Breast epithelium (tissue), 4 donors: Measurements from ENCODE around the gene RGPD3. TPM values are rescaled to one million over a fixed set of nuclear protein-coding genes. Genes with fewer than 3 reads are reported as not detected.

Source experiments
- DNase-seq, 2 donors: peaks; one replicate each; pipeline ENCODE4 v3.0.0-alpha.2; 2019; ENCODE audit warnings: low spot score in 2 of 2
- H3K27ac ChIP-seq, 2 donors: fragments of 200-600 bp; sonication (generic) in 1 of 2; one replicate each; pipeline ENCODE4 v1.5.1; 2016 to 2019; ENCODE audit warnings: mild to moderate bottlenecking in 1 of 2
- H3K27me3 ChIP-seq, 2 donors: fragments of 200-600 bp; sonication (generic) in 1 of 2; one replicate each; pipeline versions ENCODE4 v1.5.1 to v1.6.0; 2017 to 2019; ENCODE audit warnings: control low read depth in 1 of 2, mild to moderate bottlenecking in 1 of 2
- H3K36me3 ChIP-seq: fragments of 200-600 bp; one replicate; pipeline ENCODE4 v1.5.1; 2019
- H3K4me1 ChIP-seq, 2 donors: fragments of 200-600 bp; sonication (generic); one replicate each; pipeline ENCODE4 v1.5.1; 2016 to 2019; ENCODE audit warnings: control low read depth in 1 of 2
- H3K4me3 ChIP-seq, 3 donors: fragments of 200-600 bp; sonication (generic); 1 replicate in 2 of 3; 2 replicates in 1 of 3; pipeline ENCODE4 v1.5.1; 2016 to 2019; ENCODE audit warnings: mild to moderate bottlenecking in 3 of 3, moderate library complexity in 2 of 3
- H3K9me3 ChIP-seq, 2 donors: fragments of 200-600 bp; sonication (generic) in 1 of 2; one replicate each; pipeline ENCODE4 v1.5.1; 2016 to 2019; ENCODE audit warnings: control low read depth in 1 of 2
- POLR2A ChIP-seq: fragments of 450-650 bp; IDR thresholded peaks from one replicate; pipeline ENCODE4 v1.6.1; 2016; ENCODE audit warnings: antibody characterized with exemption, mild to moderate bottlenecking, moderate library complexity
- POLR2AphosphoS5 ChIP-seq, 3 donors: sonication (generic); formaldehyde crosslinking; IDR thresholded peaks; one replicate each; pipeline ENCODE4 v1.6.1; 2017; ENCODE audit warnings: antibody characterized with exemption in 3 of 3
- intact Hi-C: fragments of 100-400 bp; cut with DNase I; formaldehyde crosslinking; loops from one replicate; pipeline ENCODE4 v1.15.1; 2023; ENCODE audit warnings: low total_unique reads
- total RNA-seq, 3 donors: library from RNA; depleted of rRNA; stranded (reverse); fragments of >200 nt; gene quantifications; one replicate each; pipeline ENCODE4 v1.1.0, GENCODE V29; 2016
- TF ChIP-seq, protein P1 (sequence below), 3 donors: fragments of 450-650 bp; IDR thresholded peaks; one replicate each; pipeline ENCODE4 v1.5.1; 2016 to 2017; ENCODE audit warnings: antibody characterized with exemption in 3 of 3, mild to moderate bottlenecking in 3 of 3, moderate library complexity in 3 of 3

RGPD3 gene
- total RNA-seq, 3 donors from 2014 or later = 0.80 to 2.2 (median 1.6) TPM

DNA sequence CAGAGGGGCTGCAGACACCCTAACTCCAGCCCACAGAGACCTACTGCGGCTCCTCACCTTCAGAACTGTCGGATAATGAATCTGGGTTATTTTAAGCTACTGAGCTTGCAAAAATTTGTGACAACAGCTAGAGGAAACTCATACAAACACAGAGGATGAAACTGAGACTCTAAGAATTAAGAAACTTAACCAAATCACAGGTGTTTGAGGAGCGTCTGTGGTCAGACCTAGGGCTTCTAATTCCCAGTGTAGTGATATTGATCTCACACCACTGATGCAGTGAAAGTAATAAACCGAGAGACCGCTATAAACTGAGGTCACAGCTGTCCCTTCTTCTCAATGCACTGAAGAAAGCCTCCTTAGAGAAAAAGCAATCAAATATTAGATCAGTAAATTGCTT lies 110.1 kb downstream of the RGPD3 start:
- DNase-seq = no peak
- TF ChIP-seq POLR2AphosphoS5 (IDR thresholded peaks at IDR 0.05) (no peak), POLR2A (no peak)
- TF ChIP-seq, protein P1, sequence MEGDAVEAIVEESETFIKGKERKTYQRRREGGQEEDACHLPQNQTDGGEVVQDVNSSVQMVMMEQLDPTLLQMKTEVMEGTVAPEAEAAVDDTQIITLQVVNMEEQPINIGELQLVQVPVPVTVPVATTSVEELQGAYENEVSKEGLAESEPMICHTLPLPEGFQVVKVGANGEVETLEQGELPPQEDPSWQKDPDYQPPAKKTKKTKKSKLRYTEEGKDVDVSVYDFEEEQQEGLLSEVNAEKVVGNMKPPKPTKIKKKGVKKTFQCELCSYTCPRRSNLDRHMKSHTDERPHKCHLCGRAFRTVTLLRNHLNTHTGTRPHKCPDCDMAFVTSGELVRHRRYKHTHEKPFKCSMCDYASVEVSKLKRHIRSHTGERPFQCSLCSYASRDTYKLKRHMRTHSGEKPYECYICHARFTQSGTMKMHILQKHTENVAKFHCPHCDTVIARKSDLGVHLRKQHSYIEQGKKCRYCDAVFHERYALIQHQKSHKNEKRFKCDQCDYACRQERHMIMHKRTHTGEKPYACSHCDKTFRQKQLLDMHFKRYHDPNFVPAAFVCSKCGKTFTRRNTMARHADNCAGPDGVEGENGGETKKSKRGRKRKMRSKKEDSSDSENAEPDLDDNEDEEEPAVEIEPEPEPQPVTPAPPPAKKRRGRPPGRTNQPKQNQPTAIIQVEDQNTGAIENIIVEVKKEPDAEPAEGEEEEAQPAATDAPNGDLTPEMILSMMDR (IDR thresholded peaks at IDR 0.05) = no peak
- no peak overlapping the region for H3K4me3 ChIP-seq
- no peaks in the 10 kb centered on the region for H3K27me3 ChIP-seq
- H3K27ac ChIP-seq = no peak overlapping the region
- no peaks in the 10 kb centered on the region for H3K9me3 ChIP-seq
- H3K36me3 ChIP-seq = no peaks in the 10 kb centered on the region
- no peaks in the 10 kb centered on the region for H3K4me1 ChIP-seq
- intact Hi-C loops = no loop called here

DNA sequence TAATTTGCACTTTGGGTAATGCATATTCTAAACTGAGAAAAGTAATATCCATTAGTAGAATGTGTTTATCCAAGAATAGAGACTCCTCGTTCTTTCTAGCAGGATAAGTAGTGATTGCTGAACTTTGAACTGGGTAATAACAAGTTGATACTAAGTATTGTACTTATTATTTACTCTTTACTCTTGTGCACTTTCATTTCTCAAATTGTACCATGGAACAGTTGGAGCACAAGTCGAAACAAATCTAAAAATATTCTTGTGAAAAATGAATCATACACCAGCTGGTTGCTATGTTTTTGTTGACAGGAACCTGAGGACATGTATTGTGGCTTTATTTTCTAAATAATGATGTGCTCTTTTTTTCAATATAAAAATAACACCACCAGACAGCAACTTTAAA lies 111.9 kb downstream of the RGPD3 start:
- H3K27me3 ChIP-seq = no peaks in the 10 kb centered on the region
- intact Hi-C loops = no loop called here
- no peaks in the 10 kb centered on the region for H3K9me3 ChIP-seq
- no peak overlapping the region for H3K4me3 ChIP-seq
- H3K36me3 ChIP-seq = no peaks in the 10 kb centered on the region
- no peak for DNase-seq
- TF ChIP-seq, protein P1 (IDR thresholded peaks at IDR 0.05) = no peak
- TF ChIP-seq POLR2A = no peak
- TF ChIP-seq POLR2AphosphoS5 (IDR thresholded peaks at IDR 0.05) = no peak
- no peak overlapping the region for H3K27ac ChIP-seq
- H3K4me1 ChIP-seq = no peaks in the 10 kb centered on the region

DNA sequence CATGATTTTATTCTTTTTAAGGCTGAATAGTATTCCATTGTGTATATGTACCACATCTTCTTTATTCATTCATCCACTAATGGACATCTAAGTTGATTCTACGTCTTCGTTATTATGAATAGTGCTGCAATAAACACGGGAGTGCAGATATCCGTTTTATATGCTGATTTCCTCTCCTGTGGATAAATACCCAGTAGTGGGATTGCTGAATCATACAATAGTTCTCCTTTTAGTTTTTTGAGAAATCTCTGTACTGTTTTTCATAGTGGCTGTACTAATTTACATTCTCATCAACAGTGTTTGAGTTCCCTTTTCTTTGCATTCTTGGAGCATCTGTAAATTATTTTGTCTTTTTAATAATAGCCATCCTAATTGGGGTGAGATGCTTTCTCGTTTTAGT lies 114.5 kb downstream of the RGPD3 start:
- Histone ChIP-seq H3K4me1 (no peaks in the 10 kb centered on the region), H3K36me3 (no peaks in the 10 kb centered on the region), H3K27ac (no peak overlapping the region), H3K9me3 (no peaks in the 10 kb centered on the region), H3K27me3 (no peaks in the 10 kb centered on the region), H3K4me3 (no peak overlapping the region)
- no peak for TF ChIP-seq POLR2A
- TF ChIP-seq, protein P1 (IDR thresholded peaks at IDR 0.05) = no peak
- TF ChIP-seq POLR2AphosphoS5 (IDR thresholded peaks at IDR 0.05) = no peak
- intact Hi-C loops = no loop called here
- no peak for DNase-seq

DNA sequence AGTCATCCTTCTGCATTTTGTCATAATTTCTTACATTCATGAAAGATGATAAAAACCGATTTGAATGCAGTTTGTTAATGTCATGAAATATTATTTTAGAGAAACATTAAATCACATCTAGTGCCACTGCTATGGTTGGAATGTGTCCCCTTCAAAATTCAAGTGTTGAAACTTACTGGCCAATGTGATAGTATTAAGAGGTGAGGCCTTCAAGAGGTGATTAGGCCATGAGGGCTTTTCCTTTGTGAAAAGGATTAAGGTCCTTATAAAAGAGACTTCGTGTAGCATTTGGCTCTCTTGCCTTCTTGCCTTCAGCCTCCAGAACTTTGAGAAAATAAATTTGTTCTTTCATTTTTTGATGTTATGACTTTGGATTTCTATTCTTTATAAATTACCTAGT lies 117.2 kb downstream of the RGPD3 start:
- H3K4me1 ChIP-seq = no peaks in the 10 kb centered on the region
- H3K27ac ChIP-seq = no peak overlapping the region
- H3K4me3 ChIP-seq = no peak overlapping the region
- H3K27me3 ChIP-seq = no peaks in the 10 kb centered on the region
- no peaks in the 10 kb centered on the region for H3K36me3 ChIP-seq
- TF ChIP-seq, protein P1 (IDR thresholded peaks at IDR 0.05) = no peak
- TF ChIP-seq POLR2A (no peak), POLR2AphosphoS5 (IDR thresholded peaks at IDR 0.05) (no peak)
- intact Hi-C loops = no loop called here
- no peaks in the 10 kb centered on the region for H3K9me3 ChIP-seq
- no peak for DNase-seq

DNA sequence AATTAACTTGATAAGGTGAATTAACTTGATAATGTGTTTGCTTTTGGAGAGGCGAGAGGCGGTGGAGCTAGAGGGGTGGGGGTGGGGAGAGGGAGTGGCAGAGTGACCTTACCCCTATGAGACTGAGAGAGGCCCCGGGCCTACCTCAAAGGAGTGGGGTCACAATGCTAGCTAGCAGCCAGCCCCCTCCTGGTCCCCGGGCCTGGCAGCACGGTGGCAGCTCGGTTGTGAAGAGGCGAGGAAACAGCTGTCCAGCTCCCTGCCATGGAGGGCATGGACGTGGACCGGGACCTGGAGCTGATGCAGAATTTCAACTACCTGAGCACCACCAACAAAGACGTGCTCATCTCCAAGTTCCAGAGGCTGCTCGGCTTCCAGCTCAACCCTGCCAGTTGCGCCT lies 123.9 kb downstream of the RGPD3 start:
- intact Hi-C loops = no loop called here
- no peak for DNase-seq
- TF ChIP-seq POLR2A = no peak
- TF ChIP-seq, protein P1 (IDR thresholded peaks at IDR 0.05) = no peak
- TF ChIP-seq POLR2AphosphoS5 (IDR thresholded peaks at IDR 0.05) = no peak
- Histone ChIP-seq H3K4me1 (no peaks in the 10 kb centered on the region), H3K36me3 (no peaks in the 10 kb centered on the region), H3K4me3 (no peak overlapping the region), H3K27ac (no peak overlapping the region), H3K9me3 (no peaks in the 10 kb centered on the region), H3K27me3 (no peaks in the 10 kb centered on the region)
